ENCODE measurements around the gene TACC3.

The TACC3 gene

GRCh38 chr4:1720163-1720983 lies 948 bp upstream of the TACC3 start (continued):
- TF ChIP-seq, protein P1, sequence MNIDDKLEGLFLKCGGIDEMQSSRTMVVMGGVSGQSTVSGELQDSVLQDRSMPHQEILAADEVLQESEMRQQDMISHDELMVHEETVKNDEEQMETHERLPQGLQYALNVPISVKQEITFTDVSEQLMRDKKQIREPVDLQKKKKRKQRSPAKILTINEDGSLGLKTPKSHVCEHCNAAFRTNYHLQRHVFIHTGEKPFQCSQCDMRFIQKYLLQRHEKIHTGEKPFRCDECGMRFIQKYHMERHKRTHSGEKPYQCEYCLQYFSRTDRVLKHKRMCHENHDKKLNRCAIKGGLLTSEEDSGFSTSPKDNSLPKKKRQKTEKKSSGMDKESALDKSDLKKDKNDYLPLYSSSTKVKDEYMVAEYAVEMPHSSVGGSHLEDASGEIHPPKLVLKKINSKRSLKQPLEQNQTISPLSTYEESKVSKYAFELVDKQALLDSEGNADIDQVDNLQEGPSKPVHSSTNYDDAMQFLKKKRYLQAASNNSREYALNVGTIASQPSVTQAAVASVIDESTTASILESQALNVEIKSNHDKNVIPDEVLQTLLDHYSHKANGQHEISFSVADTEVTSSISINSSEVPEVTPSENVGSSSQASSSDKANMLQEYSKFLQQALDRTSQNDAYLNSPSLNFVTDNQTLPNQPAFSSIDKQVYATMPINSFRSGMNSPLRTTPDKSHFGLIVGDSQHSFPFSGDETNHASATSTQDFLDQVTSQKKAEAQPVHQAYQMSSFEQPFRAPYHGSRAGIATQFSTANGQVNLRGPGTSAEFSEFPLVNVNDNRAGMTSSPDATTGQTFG (tag by site-specific recombination; IDR thresholded peaks at IDR 0.05; ENCODE audit: borderline replicate concordance), result no peak
- no peak for TF ChIP-seq TSHZ1 (tag by site-specific recombination; IDR thresholded peaks at IDR 0.05; ENCODE audit: borderline replicate concordance)
- no peak for TF ChIP-seq ZNF138 (tag by site-specific recombination; IDR thresholded peaks at IDR 0.05; ENCODE audit: borderline replicate concordance)
- TF ChIP-seq SETDB1 (IDR thresholded peaks at IDR 0.05; ENCODE audit: insufficient read length, low read length), result no peak
- TF ChIP-seq, protein P2, sequence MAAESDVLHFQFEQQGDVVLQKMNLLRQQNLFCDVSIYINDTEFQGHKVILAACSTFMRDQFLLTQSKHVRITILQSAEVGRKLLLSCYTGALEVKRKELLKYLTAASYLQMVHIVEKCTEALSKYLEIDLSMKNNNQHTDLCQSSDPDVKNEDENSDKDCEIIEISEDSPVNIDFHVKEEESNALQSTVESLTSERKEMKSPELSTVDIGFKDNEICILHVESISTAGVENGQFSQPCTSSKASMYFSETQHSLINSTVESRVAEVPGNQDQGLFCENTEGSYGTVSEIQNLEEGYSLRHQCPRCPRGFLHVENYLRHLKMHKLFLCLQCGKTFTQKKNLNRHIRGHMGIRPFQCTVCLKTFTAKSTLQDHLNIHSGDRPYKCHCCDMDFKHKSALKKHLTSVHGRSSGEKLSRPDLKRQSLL (tag by site-specific recombination; IDR thresholded peaks at IDR 0.05), result no peak
- TF ChIP-seq ZBTB17 (tag by site-specific recombination; IDR thresholded peaks at IDR 0.05), result no peak; the same call in 1 of the 2 replicates
- TF ChIP-seq ZNF2 (tag by site-specific recombination; IDR thresholded peaks at IDR 0.05), result no peak
- no peak for TF ChIP-seq ZNF157 (tag by site-specific recombination; IDR thresholded peaks at IDR 0.05)
- no peak for TF ChIP-seq BCL6B (tag by site-specific recombination; IDR thresholded peaks at IDR 0.05)
- no peak for TF ChIP-seq ZNF621 (tag by site-specific recombination; IDR thresholded peaks at IDR 0.05)
- no peak for TF ChIP-seq ZNF596 (tag by site-specific recombination; IDR thresholded peaks at IDR 0.05)
- TF ChIP-seq KLF16 (tag by site-specific recombination; IDR thresholded peaks at IDR 0.05), result 0 out of 2 replicates have a peak, but pooled peaks have one; percentile 28
- TF ChIP-seq SP3 (tag by site-specific recombination; IDR thresholded peaks at IDR 0.05), result no peak
- TF ChIP-seq ZSCAN18 (tag by site-specific recombination; IDR thresholded peaks at IDR 0.05), result no peak
- TF ChIP-seq ZNF423 (tag by site-specific recombination; IDR thresholded peaks at IDR 0.05), result no peak
- no peak for TF ChIP-seq MYNN (tag by site-specific recombination; IDR thresholded peaks at IDR 0.05; ENCODE audit: borderline replicate concordance)
- TF ChIP-seq ZNF146 (tag by site-specific recombination; IDR thresholded peaks at IDR 0.05), result no peak
- no peak for TF ChIP-seq TRIM28 (IDR thresholded peaks at IDR 0.05; ENCODE audit: borderline replicate concordance, low read length)
- TF ChIP-seq, protein P3, sequence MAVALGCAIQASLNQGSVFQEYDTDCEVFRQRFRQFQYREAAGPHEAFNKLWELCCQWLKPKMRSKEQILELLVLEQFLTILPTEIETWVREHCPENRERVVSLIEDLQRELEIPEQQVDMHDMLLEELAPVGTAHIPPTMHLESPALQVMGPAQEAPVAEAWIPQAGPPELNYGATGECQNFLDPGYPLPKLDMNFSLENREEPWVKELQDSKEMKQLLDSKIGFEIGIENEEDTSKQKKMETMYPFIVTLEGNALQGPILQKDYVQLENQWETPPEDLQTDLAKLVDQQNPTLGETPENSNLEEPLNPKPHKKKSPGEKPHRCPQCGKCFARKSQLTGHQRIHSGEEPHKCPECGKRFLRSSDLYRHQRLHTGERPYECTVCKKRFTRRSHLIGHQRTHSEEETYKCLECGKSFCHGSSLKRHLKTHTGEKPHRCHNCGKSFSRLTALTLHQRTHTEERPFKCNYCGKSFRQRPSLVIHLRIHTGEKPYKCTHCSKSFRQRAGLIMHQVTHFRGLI (tag by site-specific recombination; IDR thresholded peaks at IDR 0.05), result 0 out of 2 replicates have a peak, but pooled peaks have one; percentile 51
- peak; percentile 42; the same call in 1 of the 2 replicates for TF ChIP-seq PBX3 (CRISPR knock-in tag; IDR thresholded peaks at IDR 0.05)
- TF ChIP-seq, protein P4, sequence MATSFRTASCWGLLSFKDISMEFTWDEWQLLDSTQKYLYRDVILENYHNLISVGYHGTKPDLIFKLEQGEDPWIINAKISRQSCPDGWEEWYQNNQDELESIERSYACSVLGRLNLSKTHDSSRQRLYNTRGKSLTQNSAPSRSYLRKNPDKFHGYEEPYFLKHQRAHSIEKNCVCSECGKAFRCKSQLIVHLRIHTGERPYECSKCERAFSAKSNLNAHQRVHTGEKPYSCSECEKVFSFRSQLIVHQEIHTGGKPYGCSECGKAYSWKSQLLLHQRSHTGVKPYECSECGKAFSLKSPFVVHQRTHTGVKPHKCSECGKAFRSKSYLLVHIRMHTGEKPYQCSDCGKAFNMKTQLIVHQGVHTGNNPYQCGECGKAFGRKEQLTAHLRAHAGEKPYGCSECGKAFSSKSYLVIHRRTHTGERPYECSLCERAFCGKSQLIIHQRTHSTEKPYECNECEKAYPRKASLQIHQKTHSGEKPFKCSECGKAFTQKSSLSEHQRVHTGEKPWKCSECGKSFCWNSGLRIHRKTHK (tag by site-specific recombination; IDR thresholded peaks at IDR 0.05), result no peak
- TF ChIP-seq, protein P5, sequence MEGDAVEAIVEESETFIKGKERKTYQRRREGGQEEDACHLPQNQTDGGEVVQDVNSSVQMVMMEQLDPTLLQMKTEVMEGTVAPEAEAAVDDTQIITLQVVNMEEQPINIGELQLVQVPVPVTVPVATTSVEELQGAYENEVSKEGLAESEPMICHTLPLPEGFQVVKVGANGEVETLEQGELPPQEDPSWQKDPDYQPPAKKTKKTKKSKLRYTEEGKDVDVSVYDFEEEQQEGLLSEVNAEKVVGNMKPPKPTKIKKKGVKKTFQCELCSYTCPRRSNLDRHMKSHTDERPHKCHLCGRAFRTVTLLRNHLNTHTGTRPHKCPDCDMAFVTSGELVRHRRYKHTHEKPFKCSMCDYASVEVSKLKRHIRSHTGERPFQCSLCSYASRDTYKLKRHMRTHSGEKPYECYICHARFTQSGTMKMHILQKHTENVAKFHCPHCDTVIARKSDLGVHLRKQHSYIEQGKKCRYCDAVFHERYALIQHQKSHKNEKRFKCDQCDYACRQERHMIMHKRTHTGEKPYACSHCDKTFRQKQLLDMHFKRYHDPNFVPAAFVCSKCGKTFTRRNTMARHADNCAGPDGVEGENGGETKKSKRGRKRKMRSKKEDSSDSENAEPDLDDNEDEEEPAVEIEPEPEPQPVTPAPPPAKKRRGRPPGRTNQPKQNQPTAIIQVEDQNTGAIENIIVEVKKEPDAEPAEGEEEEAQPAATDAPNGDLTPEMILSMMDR (tag by site-specific recombination; IDR thresholded peaks at IDR 0.05), result peak; percentile 50; the same call in 1 of the 2 replicates

All from HEK293 (cell line).